H9 (cell line): Measurements from ENCODE around the gene CD79A. TPM values are rescaled to one million over a fixed set of nuclear protein-coding genes. Genes with fewer than 3 reads are reported as not detected.

ENCODE experiments used
- DNase-seq: peaks from one replicate; pipeline ENCODE4 v3.0.0-alpha.2; 2017
- H2AFZ ChIP-seq: one replicate; pipeline ENCODE4 v1.6.1; 2013; ENCODE audit warnings: mild to moderate bottlenecking, low read length, control low read depth, moderate library complexity
- H2AK5ac ChIP-seq: 2 replicates; pipeline ENCODE4 v1.6.1; 2013; ENCODE audit warnings: low read length, control low read depth, mixed read lengths; ENCODE audit not compliant: insufficient read length
- H2BK120ac ChIP-seq: one replicate; pipeline ENCODE4 v1.6.1; 2013; ENCODE audit warnings: low read depth, mild to moderate bottlenecking, low read length, control low read depth, inconsistent platforms; ENCODE audit not compliant: poor library complexity, severe bottlenecking
- H2BK12ac ChIP-seq: 2 replicates; pipeline ENCODE4 v1.6.1; 2013; ENCODE audit warnings: low read length, control low read depth, mixed read lengths, low read depth; ENCODE audit not compliant: insufficient read length
- H2BK15ac ChIP-seq: 2 replicates; pipeline ENCODE4 v1.6.1; 2013; ENCODE audit warnings: low read depth, low read length, control low read depth
- H2BK20ac ChIP-seq: one replicate; pipeline ENCODE4 v1.6.1; 2013; ENCODE audit warnings: low read depth, mild to moderate bottlenecking, low read length, control low read depth, inconsistent platforms; ENCODE audit not compliant: poor library complexity, severe bottlenecking
- H2BK5ac ChIP-seq: 2 replicates; pipeline ENCODE4 v1.6.1; 2013; ENCODE audit warnings: low read length, control low read depth, mixed read lengths; ENCODE audit not compliant: insufficient read length
- H3K14ac ChIP-seq: 2 replicates; pipeline ENCODE4 v1.6.1; 2013; ENCODE audit warnings: low read length, control low read depth; ENCODE audit not compliant: insufficient read depth
- H3K18ac ChIP-seq: 2 replicates; pipeline ENCODE4 v1.6.1; 2013; ENCODE audit warnings: low read depth, mild to moderate bottlenecking, mixed read lengths, low read length, control low read depth; ENCODE audit not compliant: insufficient read length
- H3K23ac ChIP-seq: 2 replicates; pipeline ENCODE4 v1.6.1; 2013; ENCODE audit warnings: low read length, control low read depth, mixed read lengths, low read depth; ENCODE audit not compliant: insufficient read length
- H3K23me2 ChIP-seq: 2 replicates; pipeline ENCODE4 v1.6.1; 2013; ENCODE audit warnings: low read depth, mild to moderate bottlenecking, mixed read lengths, low read length, control low read depth; ENCODE audit not compliant: insufficient read length, poor library complexity, severe bottlenecking
- H3K27ac ChIP-seq: 2 replicates; pipeline ENCODE4 v1.5.1; 2013; ENCODE audit warnings: low read length, control low read depth, mixed read lengths, low read depth; ENCODE audit not compliant: insufficient read length
- H3K27me3 ChIP-seq: 2 replicates; pipeline ENCODE4 v1.6.1; 2013; ENCODE audit warnings: low read length, control low read depth, inconsistent platforms; ENCODE audit not compliant: insufficient read depth
- H3K4ac ChIP-seq: 2 replicates; pipeline ENCODE4 v1.6.1; 2013; ENCODE audit warnings: low read depth, mild to moderate bottlenecking, control low read depth, inconsistent platforms, low read length, moderate library complexity
- H3K4me1 ChIP-seq: 2 replicates; pipeline ENCODE4 v1.6.1; 2013; ENCODE audit warnings: low read length, control low read depth, inconsistent platforms; ENCODE audit not compliant: insufficient read depth
- H3K4me2 ChIP-seq: 2 replicates; pipeline ENCODE4 v1.6.1; 2013; ENCODE audit warnings: low read length, control low read depth, mixed read lengths; ENCODE audit not compliant: insufficient read length, insufficient read depth
- H3K56ac ChIP-seq: 2 replicates; pipeline ENCODE4 v1.6.1; 2013; ENCODE audit warnings: low read depth, mild to moderate bottlenecking, mixed read lengths, low read length, control low read depth; ENCODE audit not compliant: insufficient read length
- H3K79me1 ChIP-seq: 2 replicates; pipeline ENCODE4 v1.6.1; 2013; ENCODE audit warnings: low read depth, mild to moderate bottlenecking, moderate library complexity, low read length, control low read depth, inconsistent platforms; ENCODE audit not compliant: insufficient read depth, poor library complexity, severe bottlenecking
- H3K79me2 ChIP-seq: 2 replicates; pipeline ENCODE4 v1.6.1; 2013; ENCODE audit warnings: low read length, control low read depth, inconsistent platforms; ENCODE audit not compliant: insufficient read depth
- H3K9ac ChIP-seq: 2 replicates; pipeline ENCODE4 v1.6.1; 2013; ENCODE audit warnings: low read length, control low read depth, mixed read lengths; ENCODE audit not compliant: insufficient read length; ENCODE audit errors: extremely low read depth
- H3K9me3 ChIP-seq: one replicate; pipeline ENCODE4 v1.6.1; 2013; ENCODE audit warnings: low read depth, low read length, inconsistent platforms; ENCODE audit not compliant: control insufficient read depth
- H3T11ph ChIP-seq: one replicate; pipeline ENCODE4 v1.6.1; 2013; ENCODE audit warnings: mild to moderate bottlenecking, low read length, control low read depth, inconsistent platforms
- H4K20me1 ChIP-seq: one replicate; pipeline ENCODE4 v1.6.1; 2013; ENCODE audit not compliant: control insufficient read depth, insufficient read length, insufficient read depth
- H4K5ac ChIP-seq: 2 replicates; pipeline ENCODE4 v1.6.1; 2013; ENCODE audit warnings: low read depth, mild to moderate bottlenecking, mixed read lengths, low read length, control low read depth; ENCODE audit not compliant: insufficient read length
- H4K8ac ChIP-seq: replicated peaks from 2 replicates; pipeline ENCODE4 v1.6.1; 2013; ENCODE audit warnings: low read length, control low read depth, mixed read lengths, low read depth; ENCODE audit not compliant: insufficient read length
- H4K91ac ChIP-seq: 2 replicates; pipeline ENCODE4 v1.6.1; 2013; ENCODE audit warnings: low read depth, mild to moderate bottlenecking, moderate library complexity, mixed read lengths, low read length, control low read depth; ENCODE audit not compliant: insufficient read length
- H3K27ac Mint-ChIP-seq, 3 experiments: 2 replicates in 2 of 3; 3 replicates in 1 of 3; pipeline ENCODE4 v1.8.0; 2020 to 2021; ENCODE audit warnings: mixed read lengths in 3 of 3, mild to moderate bottlenecking in 1 of 3, moderate library complexity in 1 of 3
- H3K27me3 Mint-ChIP-seq: 2 replicates; pipeline ENCODE4 v1.8.0; 2021; ENCODE audit warnings: low read depth, mild to moderate bottlenecking, moderate library complexity, mixed read lengths
- H3K36me3 Mint-ChIP-seq, 3 experiments: 2 replicates in 2 of 3; 3 replicates in 1 of 3; pipeline ENCODE4 v1.8.0; 2020 to 2021; ENCODE audit warnings: low read depth in 3 of 3, mixed read lengths in 3 of 3; ENCODE audit not compliant: insufficient read depth in 1 of 3
- H3K4me1 Mint-ChIP-seq, 2 experiments: 2 replicates each; pipeline ENCODE4 v1.8.0; 2020; ENCODE audit warnings: mixed read lengths in 2 of 2
- H3K4me3 Mint-ChIP-seq, 2 experiments: 2 replicates in 1 of 2; 3 replicates in 1 of 2; pipeline ENCODE4 v1.8.0; 2020 to 2021; ENCODE audit warnings: mild to moderate bottlenecking in 2 of 2, mixed read lengths in 2 of 2, moderate library complexity in 1 of 2
- H3K9me3 Mint-ChIP-seq, 2 experiments: 2 replicates in 1 of 2; 3 replicates in 1 of 2; pipeline ENCODE4 v1.8.0; 2020; ENCODE audit warnings: mild to moderate bottlenecking in 2 of 2, mixed read lengths in 2 of 2, moderate library complexity in 1 of 2
- WGBS: extraction: QIAGEN DNeasy Blood & Tissue Kit; methylation state at CpG from one replicate; pipeline ENCODE4 v1.1.7; 2013; ENCODE audit warnings: missing lambda C conversion rate, low lambda C conversion rate, mixed read lengths; ENCODE audit not compliant: insufficient read length; ENCODE audit errors: extremely low coverage; 5-methylcytosine and 5-hydroxymethylcytosine counted together
- total RNA-seq: library from RNA; stranded (reverse); gene quantifications from 2 replicates; pipeline ENCODE4 v1.2.1, GENCODE V29; 2021
- TF ChIP-seq, protein P1 (sequence below): fragments of 200-600 bp; sonication (generic); conservative IDR thresholded peaks from 3 replicates; pipeline ENCODE4 v1.8.0; 2021; ENCODE audit warnings: antibody characterized with exemption, mild to moderate bottlenecking

Gene CD79A
- total RNA-seq, 1 experiment from 2014 or later, result 0.22 TPM

- no peak overlapping the region for H4K5ac ChIP-seq
- H3K14ac ChIP-seq, result no peak overlapping the region
- H4K91ac ChIP-seq, result no peak overlapping the region
- H3K18ac ChIP-seq, result no peak overlapping the region
- no peak overlapping the region for H3K23ac ChIP-seq
- H3K4me2 ChIP-seq, result no peak overlapping the region
- no peak for DNase-seq
- no peaks in the 10 kb centered on the region for H3K27me3 ChIP-seq
- TF ChIP-seq, protein P1, sequence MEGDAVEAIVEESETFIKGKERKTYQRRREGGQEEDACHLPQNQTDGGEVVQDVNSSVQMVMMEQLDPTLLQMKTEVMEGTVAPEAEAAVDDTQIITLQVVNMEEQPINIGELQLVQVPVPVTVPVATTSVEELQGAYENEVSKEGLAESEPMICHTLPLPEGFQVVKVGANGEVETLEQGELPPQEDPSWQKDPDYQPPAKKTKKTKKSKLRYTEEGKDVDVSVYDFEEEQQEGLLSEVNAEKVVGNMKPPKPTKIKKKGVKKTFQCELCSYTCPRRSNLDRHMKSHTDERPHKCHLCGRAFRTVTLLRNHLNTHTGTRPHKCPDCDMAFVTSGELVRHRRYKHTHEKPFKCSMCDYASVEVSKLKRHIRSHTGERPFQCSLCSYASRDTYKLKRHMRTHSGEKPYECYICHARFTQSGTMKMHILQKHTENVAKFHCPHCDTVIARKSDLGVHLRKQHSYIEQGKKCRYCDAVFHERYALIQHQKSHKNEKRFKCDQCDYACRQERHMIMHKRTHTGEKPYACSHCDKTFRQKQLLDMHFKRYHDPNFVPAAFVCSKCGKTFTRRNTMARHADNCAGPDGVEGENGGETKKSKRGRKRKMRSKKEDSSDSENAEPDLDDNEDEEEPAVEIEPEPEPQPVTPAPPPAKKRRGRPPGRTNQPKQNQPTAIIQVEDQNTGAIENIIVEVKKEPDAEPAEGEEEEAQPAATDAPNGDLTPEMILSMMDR, result no peak
- H3K56ac ChIP-seq, result no peak overlapping the region
- H2BK5ac ChIP-seq, result no peak overlapping the region
- H3K79me2 ChIP-seq, result no peaks in the 10 kb centered on the region
- H2BK15ac ChIP-seq, result no peak overlapping the region
- H3K9me3 ChIP-seq, result no peaks in the 10 kb centered on the region
- no peak overlapping the region for H2BK12ac ChIP-seq
- Mint-ChIP-seq H3K4me1 (peaks cover 0 to 3% of the 10 kb centered on the region in 2 experiments; a peak in 2 of 4 replicates), H3K27me3 (peaks cover 29% of the 10 kb centered on the region), H3K9me3 (peaks cover 9 to 53% of the 10 kb centered on the region in 2 experiments; a peak in 4 of 5 replicates), H3K4me3 (no peak overlapping the region), H3K27ac (no peak overlapping the region; a peak in 1 of 7 replicates), H3K36me3 (peaks cover 0 to 6% (median 0%) of the 10 kb centered on the region in 3 experiments; a peak in 2 of 7 replicates)
- no peak overlapping the region for H3K4ac ChIP-seq
- no peak overlapping the region for H2AK5ac ChIP-seq
- H3K23me2 ChIP-seq, result no peaks in the 10 kb centered on the region
- H2BK120ac ChIP-seq, result no peak overlapping the region
- no peaks in the 10 kb centered on the region for H4K20me1 ChIP-seq
- H2AFZ ChIP-seq, result no peak overlapping the region
- no peak overlapping the region for H3K27ac ChIP-seq
- H2BK20ac ChIP-seq, result no peak overlapping the region
- no peaks in the 10 kb centered on the region for H3K79me1 ChIP-seq
- no CpG with 5 or more reads among the region's 19 CpGs for WGBS
- H4K8ac ChIP-seq, result no peak overlapping the region
- H3K9ac ChIP-seq, result no peak overlapping the region
- no peaks in the 10 kb centered on the region; the same call in 1 of the 2 replicates for H3K4me1 ChIP-seq
- H3T11ph ChIP-seq, result no peak overlapping the region
Measured at GRCh38 chr19:41847351-41848105, 29.6 kb upstream of the CD79A start.
